HepG2 (cell line): ENCODE results near the gene TRIO. TPM values are rescaled to one million over a fixed set of nuclear protein-coding genes. Genes with fewer than 3 reads are reported as not detected.
A peak's percentile ranks its signal among the peaks of the same experiment; 100 is the strongest.
"Not testable (repeated sequence)": the region's sequence is repeated elsewhere in the genome, so short reads cannot be mapped to it uniquely, and the experiment has no call there.

ENCODE experiments used
- ATAC-seq: fragments of 200-7000 bp; cut with Tn5 transposase; 3 replicates; pipeline ENCODE4 v1.9.1; 2020; ENCODE audit warnings: mild to moderate bottlenecking, moderate library complexity
- BruUV-seq: library from RNA; stranded (reverse); fragments of 400-500 nt; replicated peaks from 2 replicates; lab custom pipeline; 2021; lab: Mats Ljungman, UMichigan
- CTCF ChIA-PET: fragments of 300-600 bp; formaldehyde crosslinking; extraction: SDS; loops from one replicate; lab custom pipeline; 2021; ENCODE audit warnings: low total read pairs, inconsistent platforms, low intra/inter-chr PET ratio; lab: Yijun Ruan, JAX
- POLR2A ChIA-PET: fragments of 350-600 bp; sonication (Branson Sonifier 250); formaldehyde crosslinking; loops from one replicate; lab custom pipeline; 2020; ENCODE audit warnings: antibody characterized with exemption, inconsistent platforms; lab: Yijun Ruan, JAX
- DNase-seq: peaks from one replicate; pipeline ENCODE4 v3.0.0-alpha.2; 2015; ENCODE audit warnings: low spot score
- FAIRE-seq: peaks from 3 replicates; lab custom pipeline; 2011; peaks lifted over from hg19 to GRCh38; lab: Jason Lieb, UNC
- H2AFZ ChIP-seq: one replicate; pipeline ENCODE4 v1.6.1; 2011; ENCODE audit warnings: low read length, inconsistent platforms
- H3K27ac ChIP-seq: fragments of 300-600 bp; 3 replicates; pipeline ENCODE4 v1.8.0; 2011; ENCODE audit warnings: mixed run types, mild to moderate bottlenecking, mixed read lengths, low read length, inconsistent platforms; ENCODE audit not compliant: insufficient read depth; ENCODE audit errors: extremely low read length
- H3K27me3 ChIP-seq, 2 experiments: fragments of 200-600 bp in 1 of 2; 2 replicates in 1 of 2; 3 replicates in 1 of 2; pipeline versions ENCODE4 v1.6.0 to v1.8.0; 2011; ENCODE audit warnings: low read length in 2 of 2, mild to moderate bottlenecking in 2 of 2, moderate library complexity in 2 of 2, inconsistent platforms in 1 of 2; ENCODE audit not compliant: insufficient read depth in 2 of 2, control insufficient read depth in 1 of 2
- H3K36me3 ChIP-seq, 2 experiments: fragments of 200-600 bp in 1 of 2; replicated peaks in 1 of 2; 2 replicates in 1 of 2; 3 replicates in 1 of 2; pipeline versions ENCODE4 v1.5.1 to v1.8.0; 2011; ENCODE audit warnings: low read length in 2 of 2, inconsistent platforms in 1 of 2; ENCODE audit not compliant: insufficient read depth in 2 of 2, control insufficient read depth in 1 of 2
- H3K4me1 ChIP-seq: 2 replicates; pipeline ENCODE4 v1.5.1; 2012; ENCODE audit warnings: low read length, inconsistent platforms; ENCODE audit not compliant: insufficient read depth
- H3K4me2 ChIP-seq: 2 replicates; pipeline ENCODE4 v1.6.0; 2011; ENCODE audit warnings: low read depth, low read length, inconsistent platforms
- H3K4me3 ChIP-seq, 3 experiments: fragments of 200-600 bp in 1 of 3; sonication (generic), shearing (Covaris generic) in 1 of 3; replicated peaks in 1 of 3; 2 replicates each; pipeline ENCODE4 v1.5.1; 2011 to 2016; ENCODE audit warnings: low read length in 3 of 3, inconsistent platforms in 2 of 3, low read depth in 2 of 3, mild to moderate bottlenecking in 2 of 3, control low read depth in 1 of 3, mixed read lengths in 1 of 3; ENCODE audit not compliant: insufficient read depth in 1 of 3
- H3K79me2 ChIP-seq: one replicate; pipeline ENCODE4 v1.6.1; 2011; ENCODE audit warnings: low read length, inconsistent platforms; ENCODE audit not compliant: insufficient read depth
- H3K9ac ChIP-seq: 2 replicates; pipeline ENCODE4 v1.6.0; 2011; ENCODE audit warnings: mild to moderate bottlenecking, low read depth, low read length, inconsistent platforms; ENCODE audit not compliant: insufficient read depth
- H3K9me3 ChIP-seq: 2 replicates; pipeline ENCODE4 v1.5.1; 2012; ENCODE audit warnings: mild to moderate bottlenecking, low read length
- H4K20me1 ChIP-seq: 2 replicates; pipeline ENCODE4 v1.6.0; 2011; ENCODE audit warnings: inconsistent platforms, mild to moderate bottlenecking, low read length, moderate library complexity; ENCODE audit not compliant: insufficient read depth
- CEBPB ChIP-seq: IDR thresholded peaks from 2 replicates; pipeline ENCODE4 v1.6.1; 2011; ENCODE audit warnings: low read depth, low read length, improper control_type of control experiment, borderline replicate concordance
- FOXK1 ChIP-seq: sonication (generic); formaldehyde crosslinking; IDR thresholded peaks from 2 replicates; pipeline ENCODE4 v1.4.0; 2020; ENCODE audit warnings: low read depth, missing genetic modification reagents, borderline replicate concordance
- HDAC1 ChIP-seq: sonication (generic); formaldehyde crosslinking; IDR thresholded peaks from 2 replicates; pipeline ENCODE4 v1.5.1; 2020; ENCODE audit warnings: mild to moderate bottlenecking, missing genetic modification reagents
- IKZF4 ChIP-seq: sonication (generic); formaldehyde crosslinking; IDR thresholded peaks from 2 replicates; pipeline ENCODE4 v1.5.1; 2020; ENCODE audit warnings: borderline replicate concordance, mild to moderate bottlenecking, low read depth, missing genetic modification reagents; ENCODE audit errors: not compliant biosample characterization
- PHF8 ChIP-seq: sonication (generic); formaldehyde crosslinking; IDR thresholded peaks from 2 replicates; pipeline ENCODE4 v1.5.0; 2020; ENCODE audit warnings: missing genetic modification reagents
- ZFP91 ChIP-seq: sonication (generic); formaldehyde crosslinking; IDR thresholded peaks from 2 replicates; pipeline ENCODE4 v1.9.0; 2022; ENCODE audit warnings: missing genetic modification reagents, mild to moderate bottlenecking, borderline replicate concordance
- ZNF446 ChIP-seq: sonication (generic); formaldehyde crosslinking; IDR thresholded peaks from 2 replicates; pipeline ENCODE4 v1.5.0; 2020; ENCODE audit warnings: mild to moderate bottlenecking, missing genetic modification reagents
- ZNF839 ChIP-seq: sonication (generic); formaldehyde crosslinking; IDR thresholded peaks from 2 replicates; pipeline ENCODE4 v1.4.0; 2020; ENCODE audit warnings: missing genetic modification reagents, mild to moderate bottlenecking, borderline replicate concordance
- WGBS: methylation state at CpG from one replicate; pipeline ENCODE4 v1.1.6; 2017; ENCODE audit warnings: low lambda C conversion rate; 5-methylcytosine and 5-hydroxymethylcytosine counted together
- in situ Hi-C: cut with HindIII; loops from 2 replicates; pipeline ENCODE4 v1.10.0; 2017; ENCODE audit warnings: low pct_unique_long_range_greater_than_20kb; ENCODE audit not compliant: extremely low pct_ligation_motif_present
- intact Hi-C: fragments of 100-400 bp; cut with micrococcal nuclease; formaldehyde crosslinking; loops from one replicate; pipeline ENCODE4 v1.10.0; 2022; ENCODE audit not compliant: unreplicated experiment
- polyA plus RNA-seq, 8 experiments: library from polyadenylated mRNA; depleted of rRNA in 3 of 8; stranded (reverse) in 7 of 8; unstranded in 1 of 8; fragments of >200 nt; fragmentation: Illumina TruSeq in 4 of 8; extraction: Trizol in 4 of 8; gene quantifications; 2 replicates each; pipeline versions ENCODE4 v1.2.1 to v1.2.3, GENCODE V29; 2011 to 2016; ENCODE audit warnings: low read depth in 4 of 8, missing spikeins in 1 of 8, mixed read lengths in 1 of 8; ENCODE audit not compliant: insufficient read depth in 1 of 8
- total RNA-seq, 5 experiments: library from RNA; depleted of rRNA; stranded (reverse); fragments of >200 nt; fragmentation: Illumina TruSeq; extraction: Trizol; gene quantifications; 2 replicates each; pipeline ENCODE4 v1.2.3, GENCODE V29; 2016; ENCODE audit warnings: low read depth in 1 of 5
- TF ChIP-seq, protein P1 (sequence below), 2 experiments: sonication (generic) in 1 of 2; formaldehyde crosslinking in 1 of 2; IDR thresholded peaks; 2 replicates each; pipeline versions ENCODE4 v1.5.1 to v1.6.1; 2011 to 2020; ENCODE audit warnings: borderline replicate concordance in 1 of 2, low read depth in 1 of 2, low read length in 1 of 2, mild to moderate bottlenecking in 1 of 2, missing genetic modification reagents in 1 of 2, moderate library complexity in 1 of 2
- TF ChIP-seq, protein P2 (sequence below): sonication (generic); formaldehyde crosslinking; IDR thresholded peaks from 2 replicates; pipeline ENCODE4 v1.8.0; 2022; ENCODE audit warnings: missing genetic modification reagents, mild to moderate bottlenecking, borderline replicate concordance
- TF ChIP-seq, protein P3 (sequence below): sonication (generic); formaldehyde crosslinking; IDR thresholded peaks from 2 replicates; pipeline ENCODE4 v1.4.0; 2020; ENCODE audit warnings: missing genetic modification reagents

The TRIO gene
- total and polyA plus RNA-seq, 2 of the 13 experiments (the other 11 are each of a cell fraction or from before 2014, with no cell fraction given), result 45.2 to 45.9 TPM

GRCh38 chr5:14142827-14143545 is at the start of gene TRIO (continued):
- TF ChIP-seq HDAC1 (CRISPR knock-in tag) (peak; percentile 24; the same call in 1 of the 2 replicates), ZNF839 (no peak), FOXK1 (CRISPR knock-in tag) (peak; percentile 35; the same call in 1 of the 2 replicates), CEBPB (no peak), ZNF446 (no peak), PHF8 (peak; percentile 81), ZFP91 (CRISPR knock-in tag) (peak; percentile 59; the same call in 1 of the 2 replicates), IKZF4 (CRISPR knock-in tag) (no peak)
- TF ChIP-seq, protein P1, sequence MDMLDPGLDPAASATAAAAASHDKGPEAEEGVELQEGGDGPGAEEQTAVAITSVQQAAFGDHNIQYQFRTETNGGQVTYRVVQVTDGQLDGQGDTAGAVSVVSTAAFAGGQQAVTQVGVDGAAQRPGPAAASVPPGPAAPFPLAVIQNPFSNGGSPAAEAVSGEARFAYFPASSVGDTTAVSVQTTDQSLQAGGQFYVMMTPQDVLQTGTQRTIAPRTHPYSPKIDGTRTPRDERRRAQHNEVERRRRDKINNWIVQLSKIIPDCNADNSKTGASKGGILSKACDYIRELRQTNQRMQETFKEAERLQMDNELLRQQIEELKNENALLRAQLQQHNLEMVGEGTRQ (IDR thresholded peaks at IDR 0.05; ENCODE audit: low read depth, low read length), result no peak
- TF ChIP-seq, protein P1 (CRISPR knock-in tag; IDR thresholded peaks at IDR 0.05; ENCODE audit: borderline replicate concordance), result no peak
- TF ChIP-seq, protein P2, sequence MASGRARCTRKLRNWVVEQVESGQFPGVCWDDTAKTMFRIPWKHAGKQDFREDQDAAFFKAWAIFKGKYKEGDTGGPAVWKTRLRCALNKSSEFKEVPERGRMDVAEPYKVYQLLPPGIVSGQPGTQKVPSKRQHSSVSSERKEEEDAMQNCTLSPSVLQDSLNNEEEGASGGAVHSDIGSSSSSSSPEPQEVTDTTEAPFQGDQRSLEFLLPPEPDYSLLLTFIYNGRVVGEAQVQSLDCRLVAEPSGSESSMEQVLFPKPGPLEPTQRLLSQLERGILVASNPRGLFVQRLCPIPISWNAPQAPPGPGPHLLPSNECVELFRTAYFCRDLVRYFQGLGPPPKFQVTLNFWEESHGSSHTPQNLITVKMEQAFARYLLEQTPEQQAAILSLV, result 0 out of 2 replicates have a peak, but pooled peaks have one; percentile 27
- TF ChIP-seq, protein P3, sequence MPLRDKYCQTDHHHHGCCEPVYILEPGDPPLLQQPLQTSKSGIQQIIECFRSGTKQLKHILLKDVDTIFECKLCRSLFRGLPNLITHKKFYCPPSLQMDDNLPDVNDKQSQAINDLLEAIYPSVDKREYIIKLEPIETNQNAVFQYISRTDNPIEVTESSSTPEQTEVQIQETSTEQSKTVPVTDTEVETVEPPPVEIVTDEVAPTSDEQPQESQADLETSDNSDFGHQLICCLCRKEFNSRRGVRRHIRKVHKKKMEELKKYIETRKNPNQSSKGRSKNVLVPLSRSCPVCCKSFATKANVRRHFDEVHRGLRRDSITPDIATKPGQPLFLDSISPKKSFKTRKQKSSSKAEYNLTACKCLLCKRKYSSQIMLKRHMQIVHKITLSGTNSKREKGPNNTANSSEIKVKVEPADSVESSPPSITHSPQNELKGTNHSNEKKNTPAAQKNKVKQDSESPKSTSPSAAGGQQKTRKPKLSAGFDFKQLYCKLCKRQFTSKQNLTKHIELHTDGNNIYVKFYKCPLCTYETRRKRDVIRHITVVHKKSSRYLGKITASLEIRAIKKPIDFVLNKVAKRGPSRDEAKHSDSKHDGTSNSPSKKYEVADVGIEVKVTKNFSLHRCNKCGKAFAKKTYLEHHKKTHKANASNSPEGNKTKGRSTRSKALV (CRISPR knock-in tag), result 0 out of 2 replicates have a peak, but pooled peaks have one; percentile 28

- H3K4me3 ChIP-seq, intact Hi-C loops, H4K20me1 ChIP-seq, H2AFZ ChIP-seq, H3K4me1 ChIP-seq, in situ Hi-C loops, H3K27ac ChIP-seq, CTCF ChIA-PET, H3K9me3 ChIP-seq, FAIRE-seq, DNase-seq, H3K9ac ChIP-seq, POLR2A ChIA-PET, BruUV-seq, H3K27me3 ChIP-seq, H3K79me2 ChIP-seq, ATAC-seq, H3K36me3 ChIP-seq, H3K4me2 ChIP-seq: not testable (repeated sequence)
- 11% methylated on average over 2 of the region's 2 CpGs for WGBS
These were observed 45.8 kb upstream of the TRIO start for GRCh38 chr5:14097380-14097779.
